ENCODE results near the gene FAM43A. TPM values are rescaled to one million over a fixed set of nuclear protein-coding genes. Genes with fewer than 3 reads are reported as not detected.
A peak's percentile ranks its signal among the peaks of the same experiment; 100 is the strongest.

FAM43A gene
- polyA plus RNA-seq, 1 donor, result 3.7 TPM

- no peak for DNase-seq
These were observed 20.1 kb downstream of the FAM43A start for GRCh38 chr3:194705761-194706160.

GRCh38 chr3:194707147-194707540 lies 21.5 kb downstream of the FAM43A start:
- DNase-seq, result no peak

GRCh38 chr3:194711286-194711685 lies 25.6 kb downstream of the FAM43A start:
- DNase-seq, result no peak

- DNase-seq, result no peak
These were observed 26.2 kb downstream of the FAM43A start for GRCh38 chr3:194711913-194712312.

GRCh38 chr3:194713299-194714136 lies 27.8 kb downstream of the FAM43A start:
- DNase-seq, result no peak

- DNase-seq, result no peak
These were observed 28.4 kb downstream of the FAM43A start for GRCh38 chr3:194714137-194714455.

GRCh38 chr3:194714564-194714963 lies 28.9 kb downstream of the FAM43A start:
- no peak for DNase-seq

- DNase-seq, result no peak
These were observed 29.5 kb downstream of the FAM43A start for GRCh38 chr3:194715022-194715800.

- DNase-seq, result no peak
These were observed 32.4 kb downstream of the FAM43A start for GRCh38 chr3:194718079-194718478.

- no peak for DNase-seq
These were observed 34.4 kb downstream of the FAM43A start for GRCh38 chr3:194720048-194720447.

GRCh38 chr3:194723846-194724618 lies 38.3 kb downstream of the FAM43A start:
- no peak for DNase-seq

- no peak for DNase-seq
These were observed 39.7 kb downstream of the FAM43A start for GRCh38 chr3:194725346-194725745.

- DNase-seq, result no peak
These were observed 41.9 kb downstream of the FAM43A start for GRCh38 chr3:194727435-194728128.

- no peak for DNase-seq
These were observed 43.3 kb downstream of the FAM43A start for GRCh38 chr3:194728986-194729385.

GRCh38 chr3:194730365-194730764 lies 44.7 kb downstream of the FAM43A start:
- peak; percentile 78 for DNase-seq

GRCh38 chr3:194731506-194732073 lies 45.9 kb downstream of the FAM43A start:
- DNase-seq, result no peak

- DNase-seq, result no peak
These were observed 46.9 kb downstream of the FAM43A start for GRCh38 chr3:194732617-194733016.

GRCh38 chr3:194736277-194736895 lies 50.7 kb downstream of the FAM43A start:
- no peak for DNase-seq

GRCh38 chr3:194736896-194737600 lies 51.4 kb downstream of the FAM43A start:
- DNase-seq, result no peak

All from left kidney (tissue), 2 donors.